Nephron progenitor cell (in vitro differentiated cells): ENCODE results near the gene DTNB.

Source experiments
- DNase-seq: peaks from one replicate; pipeline ENCODE4 v3.0.0; 2021
- H3K27ac Mint-ChIP-seq: 2 replicates; pipeline ENCODE4 v1.8.0; 2021; ENCODE audit warnings: mild to moderate bottlenecking, moderate library complexity, mixed read lengths
- H3K27me3 Mint-ChIP-seq: 2 replicates; pipeline ENCODE4 v1.8.0; 2021; ENCODE audit warnings: mild to moderate bottlenecking, low read depth, mixed read lengths; ENCODE audit not compliant: poor library complexity
- H3K36me3 Mint-ChIP-seq: 2 replicates; pipeline ENCODE4 v1.8.0; 2021; ENCODE audit warnings: low read depth, mixed read lengths
- H3K4me1 Mint-ChIP-seq: 2 replicates; pipeline ENCODE4 v1.8.0; 2021; ENCODE audit warnings: mixed read lengths
- H3K4me3 Mint-ChIP-seq: 2 replicates; pipeline ENCODE4 v1.8.0; 2021; ENCODE audit warnings: mild to moderate bottlenecking, moderate library complexity, mixed read lengths
- H3K9me3 Mint-ChIP-seq: 2 replicates; pipeline ENCODE4 v1.8.0; 2021; ENCODE audit warnings: mild to moderate bottlenecking, moderate library complexity, mixed read lengths
- TF ChIP-seq, protein P1 (sequence below): fragments of 200-600 bp; sonication (generic); IDR thresholded peaks from 2 replicates; pipeline ENCODE4 v1.5.0; 2021; ENCODE audit warnings: antibody characterized with exemption

DTNB gene

GRCh38 chr2:25363733-25364132 lies 309.6 kb downstream of the DTNB start:
- TF ChIP-seq, protein P1, sequence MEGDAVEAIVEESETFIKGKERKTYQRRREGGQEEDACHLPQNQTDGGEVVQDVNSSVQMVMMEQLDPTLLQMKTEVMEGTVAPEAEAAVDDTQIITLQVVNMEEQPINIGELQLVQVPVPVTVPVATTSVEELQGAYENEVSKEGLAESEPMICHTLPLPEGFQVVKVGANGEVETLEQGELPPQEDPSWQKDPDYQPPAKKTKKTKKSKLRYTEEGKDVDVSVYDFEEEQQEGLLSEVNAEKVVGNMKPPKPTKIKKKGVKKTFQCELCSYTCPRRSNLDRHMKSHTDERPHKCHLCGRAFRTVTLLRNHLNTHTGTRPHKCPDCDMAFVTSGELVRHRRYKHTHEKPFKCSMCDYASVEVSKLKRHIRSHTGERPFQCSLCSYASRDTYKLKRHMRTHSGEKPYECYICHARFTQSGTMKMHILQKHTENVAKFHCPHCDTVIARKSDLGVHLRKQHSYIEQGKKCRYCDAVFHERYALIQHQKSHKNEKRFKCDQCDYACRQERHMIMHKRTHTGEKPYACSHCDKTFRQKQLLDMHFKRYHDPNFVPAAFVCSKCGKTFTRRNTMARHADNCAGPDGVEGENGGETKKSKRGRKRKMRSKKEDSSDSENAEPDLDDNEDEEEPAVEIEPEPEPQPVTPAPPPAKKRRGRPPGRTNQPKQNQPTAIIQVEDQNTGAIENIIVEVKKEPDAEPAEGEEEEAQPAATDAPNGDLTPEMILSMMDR = no peak
- Mint-ChIP-seq H3K27ac (no peak overlapping the region), H3K9me3 (no peaks in the 10 kb centered on the region), H3K27me3 (peaks cover 25% of the 10 kb centered on the region), H3K4me1 (peaks cover 11% of the 10 kb centered on the region), H3K36me3 (no peaks in the 10 kb centered on the region), H3K4me3 (no peak overlapping the region)
- DNase-seq = no peak

DNA sequence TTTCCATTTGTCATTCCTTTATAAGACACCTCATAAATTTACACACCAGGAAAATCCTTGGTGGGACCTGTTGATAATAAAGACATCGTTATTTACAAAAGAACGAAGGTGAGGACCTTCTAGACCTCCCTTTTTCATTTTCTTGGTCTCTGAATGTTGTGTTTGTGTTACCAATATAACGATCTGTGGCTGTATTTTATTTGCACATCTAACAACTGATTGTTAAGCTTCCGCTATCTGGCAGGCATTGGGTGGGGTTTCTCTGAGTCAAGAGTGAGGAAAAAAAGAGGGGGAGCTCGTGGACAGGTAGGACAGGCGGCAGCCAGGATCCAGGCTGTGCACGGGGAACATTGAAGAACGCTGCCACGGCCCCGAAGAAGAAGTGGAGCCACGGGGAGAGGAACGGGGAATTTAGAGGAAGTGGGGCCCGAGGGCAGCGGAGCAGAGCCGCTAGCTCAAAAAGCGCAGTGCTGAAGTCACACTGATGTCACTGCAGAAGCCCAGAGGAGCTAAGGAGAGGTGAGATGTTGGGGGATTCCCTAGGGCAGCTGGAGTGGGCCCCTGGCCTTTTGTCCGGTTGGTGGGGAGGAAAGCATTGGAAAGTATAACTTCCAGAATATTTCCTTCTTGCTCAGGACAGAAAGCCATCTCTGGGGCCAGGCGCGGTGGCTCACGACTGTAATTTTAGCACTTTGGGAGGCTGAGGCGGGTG lies 310.8 kb downstream of the DTNB start:
- Mint-ChIP-seq H3K36me3 (no peaks in the 10 kb centered on the region), H3K4me3 (peak overlapping the region; percentile 39), H3K4me1 (peaks cover 8% of the 10 kb centered on the region), H3K27ac (peak overlapping the region; percentile 65), H3K27me3 (peaks cover 25% of the 10 kb centered on the region), H3K9me3 (peaks cover 3% of the 10 kb centered on the region)
- TF ChIP-seq, protein P1 = no peak
- no peak for DNase-seq

DNA sequence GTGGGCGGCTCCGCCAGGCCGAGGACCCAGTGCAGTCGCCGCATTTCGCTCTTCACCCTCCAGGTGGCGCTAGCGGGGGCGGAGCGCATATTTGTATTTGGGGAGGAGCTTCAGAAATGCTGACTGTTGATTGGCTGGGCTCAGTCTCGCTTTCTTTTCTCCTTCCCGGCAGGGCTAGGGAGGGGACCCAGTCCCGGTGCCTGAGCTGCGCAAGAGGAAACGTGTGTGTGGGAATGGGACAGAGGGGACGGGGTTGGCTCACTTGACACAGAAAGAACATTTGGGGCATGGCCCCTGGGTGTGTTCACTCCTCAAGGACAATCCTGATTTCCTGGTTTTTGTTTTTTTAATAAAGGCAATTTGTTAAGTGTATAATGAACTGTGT lies 311.3 kb downstream of the DTNB start:
- Mint-ChIP-seq H3K9me3 (peaks cover 8% of the 10 kb centered on the region), H3K27me3 (peaks cover 25% of the 10 kb centered on the region), H3K4me1 (peaks cover 8% of the 10 kb centered on the region), H3K36me3 (no peaks in the 10 kb centered on the region), H3K27ac (no peak overlapping the region), H3K4me3 (peak overlapping the region; percentile 39)
- TF ChIP-seq, protein P1 = peak; percentile 96
- peak; percentile 97 for DNase-seq

- no peaks in the 10 kb centered on the region for H3K36me3 Mint-ChIP-seq
- H3K27ac Mint-ChIP-seq = no peak overlapping the region
- peaks cover 8% of the 10 kb centered on the region for H3K4me1 Mint-ChIP-seq
- H3K4me3 Mint-ChIP-seq = peak overlapping the region; percentile 18
- H3K9me3 Mint-ChIP-seq = peaks cover 13% of the 10 kb centered on the region
- peaks cover 25% of the 10 kb centered on the region for H3K27me3 Mint-ChIP-seq
- DNase-seq = no peak
- TF ChIP-seq, protein P1 = no peak
Observed at GRCh38 chr2:25361261-25362048, 311.9 kb downstream of the DTNB start.

DNA sequence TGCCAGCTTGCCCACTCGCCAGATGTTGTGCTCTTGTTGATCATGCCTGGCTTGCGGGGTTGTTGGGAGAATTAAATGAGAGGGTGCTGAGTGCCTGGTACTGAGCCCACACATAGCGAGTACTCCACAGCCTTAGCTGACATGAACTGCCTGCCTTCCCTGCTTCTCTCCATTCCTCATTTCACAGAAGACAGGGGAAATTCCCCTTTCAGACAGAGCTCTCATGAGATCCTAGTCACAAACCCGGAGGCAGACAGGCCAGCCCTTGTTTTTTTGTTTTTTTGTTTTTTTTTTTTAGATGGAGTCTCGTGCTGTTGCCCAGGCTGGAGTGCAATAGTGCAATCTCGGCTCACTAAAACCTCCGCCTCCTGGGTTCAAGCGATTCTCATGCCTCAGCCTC lies 314.5 kb downstream of the DTNB start:
- peaks cover 8% of the 10 kb centered on the region for H3K4me1 Mint-ChIP-seq
- H3K9me3 Mint-ChIP-seq = peaks cover 19% of the 10 kb centered on the region
- no peak overlapping the region for H3K27ac Mint-ChIP-seq
- H3K36me3 Mint-ChIP-seq = no peaks in the 10 kb centered on the region
- H3K4me3 Mint-ChIP-seq = no peak overlapping the region
- no peak for DNase-seq
- H3K27me3 Mint-ChIP-seq = peaks cover 20% of the 10 kb centered on the region
- TF ChIP-seq, protein P1 = no peak
